ENCODE data around the gene ARL3.
A peak's percentile ranks its signal among the peaks of the same experiment; 100 is the strongest.

Gene ARL3

GRCh38 chr10:102646610-102647442 is 67.4 kb downstream of the ARL3 start:
- 61% methylated on average over 18 of the region's 18 CpGs for WGBS
- peak; percentile 69 for DNase-seq
- peak overlapping the region; percentile 98 for H3K9ac ChIP-seq (ENCODE audit: low read length)

GRCh38 chr10:102645741-102646609 is 68.2 kb downstream of the ARL3 start:
- 1% methylated on average over 19 of the region's 29 CpGs for WGBS
- peak overlapping the region; percentile 92 to 99 for H3K18ac ChIP-seq (ENCODE audit: low read depth in 1 of 2, low read length in 2 of 2)
- H3K79me1 ChIP-seq (replicated peaks; ENCODE audit: low read length, poor library complexity, severe bottlenecking): no peaks in the 10 kb centered on the region
- peak overlapping the region; percentile 47 to 67 for H3K23ac ChIP-seq (ENCODE audit: low read length in 2 of 2)
- H4K8ac ChIP-seq (ENCODE audit: low read length): peak overlapping the region; percentile 73
- peak overlapping the region; percentile 69 to 83 for H2BK12ac ChIP-seq (ENCODE audit: low read length in 2 of 2)
- H2BK5ac ChIP-seq (ENCODE audit: low read depth, low read length, poor library complexity, severe bottlenecking): peak overlapping the region; percentile 39
- peak overlapping the region; percentile 15 for H2AFZ ChIP-seq (ENCODE audit: low read depth, low read length)
- peak overlapping the region in 1 of 2 experiments; percentile 97 for H3K14ac ChIP-seq (ENCODE audit: low read length in 2 of 2)
- H2BK120ac ChIP-seq (ENCODE audit: low read depth, low read length): peak overlapping the region; percentile 71
- peak overlapping the region; percentile 94 for H3K27ac ChIP-seq (ENCODE audit: low read length, poor library complexity, severe bottlenecking)
- H3K4ac ChIP-seq (ENCODE audit: low read depth in 1 of 2, low read length in 2 of 2): peak overlapping the region; percentile 83 to 95
- H3K4me2 ChIP-seq (ENCODE audit: low read length, poor library complexity, severe bottlenecking): peak overlapping the region; percentile 78
- H3K4me3 ChIP-seq (ENCODE audit: insufficient read depth in 1 of 2, low read depth in 1 of 2, low read length in 2 of 2): peak overlapping the region; percentile 79 to 95
- peak; percentile 96 for DNase-seq
- H2AK5ac ChIP-seq (ENCODE audit: low read length, severe bottlenecking): peak overlapping the region; percentile 26
- H3K36me3 ChIP-seq (ENCODE audit: control insufficient read depth in 1 of 2, insufficient read depth in 2 of 2, low read depth in 1 of 2, low read length in 2 of 2): peaks cover 25 to 52% of the 10 kb centered on the region in 2 experiments
- H3K27me3 ChIP-seq (ENCODE audit: control insufficient read depth in 1 of 2, insufficient read depth in 1 of 2, low read length in 2 of 2): no peaks in the 10 kb centered on the region
- H4K91ac ChIP-seq (ENCODE audit: low read length): peak overlapping the region; percentile 93
- H3K4me1 ChIP-seq (ENCODE audit: control insufficient read depth, insufficient read depth, low read depth, low read length): peaks cover 45% of the 10 kb centered on the region
- H3K9me3 ChIP-seq (ENCODE audit: control insufficient read depth, low read length): no peaks in the 10 kb centered on the region
- peak overlapping the region; percentile 98 for H3K9ac ChIP-seq (ENCODE audit: low read length)
- peak overlapping the region; percentile 62 for H2BK15ac ChIP-seq (ENCODE audit: low read depth, poor library complexity, severe bottlenecking)

More at GRCh38 chr10:102646610-102647442, 67.4 kb downstream of the ARL3 start:
- H3K36me3 ChIP-seq (ENCODE audit: control insufficient read depth in 1 of 2, insufficient read depth in 2 of 2, low read depth in 1 of 2, low read length in 2 of 2): peaks cover 33 to 60% of the 10 kb centered on the region in 2 experiments
- no peak overlapping the region for H2BK120ac ChIP-seq (ENCODE audit: low read depth, low read length)
- H2AK5ac ChIP-seq (ENCODE audit: low read length, severe bottlenecking): no peak overlapping the region
- H3K4me3 ChIP-seq (ENCODE audit: insufficient read depth in 1 of 2, low read depth in 1 of 2, low read length in 2 of 2): peak overlapping the region; percentile 79 to 95
- no peak overlapping the region for H2AFZ ChIP-seq (ENCODE audit: low read depth, low read length)
- peaks cover 53% of the 10 kb centered on the region for H3K4me1 ChIP-seq (ENCODE audit: control insufficient read depth, insufficient read depth, low read depth, low read length)
- H3K4ac ChIP-seq (ENCODE audit: low read depth in 1 of 2, low read length in 2 of 2): peak overlapping the region in 1 of 2 experiments; percentile 54
- no peak overlapping the region for H4K8ac ChIP-seq (ENCODE audit: low read length)
- H2BK15ac ChIP-seq (ENCODE audit: low read depth, poor library complexity, severe bottlenecking): no peak overlapping the region
- peak overlapping the region in 1 of 2 experiments; percentile 6 for H3K23ac ChIP-seq (ENCODE audit: low read length in 2 of 2)
- H3K27ac ChIP-seq (ENCODE audit: low read length, poor library complexity, severe bottlenecking): peak overlapping the region; percentile 94
- peak overlapping the region; percentile 78 for H3K4me2 ChIP-seq (ENCODE audit: low read length, poor library complexity, severe bottlenecking)
- peak overlapping the region; percentile 21 for H4K91ac ChIP-seq (ENCODE audit: low read length)
- H3K79me1 ChIP-seq (replicated peaks; ENCODE audit: low read length, poor library complexity, severe bottlenecking): no peaks in the 10 kb centered on the region
- H3K27me3 ChIP-seq (ENCODE audit: control insufficient read depth in 1 of 2, insufficient read depth in 1 of 2, low read length in 2 of 2): no peaks in the 10 kb centered on the region
- no peaks in the 10 kb centered on the region for H3K9me3 ChIP-seq (ENCODE audit: control insufficient read depth, low read length)
- peak overlapping the region; percentile 24 to 59 for H3K18ac ChIP-seq (ENCODE audit: low read depth in 1 of 2, low read length in 2 of 2)
- peak overlapping the region in 1 of 2 experiments; percentile 59 for H2BK12ac ChIP-seq (ENCODE audit: low read length in 2 of 2)
- H2BK5ac ChIP-seq (ENCODE audit: low read depth, low read length, poor library complexity, severe bottlenecking): no peak overlapping the region
- H3K14ac ChIP-seq (ENCODE audit: low read length in 2 of 2): peak overlapping the region in 1 of 2 experiments; percentile 93

- peak overlapping the region in 1 of 2 experiments; percentile 97 for H2BK12ac ChIP-seq (ENCODE audit: low read length in 2 of 2)
- H4K91ac ChIP-seq (ENCODE audit: low read length): peak overlapping the region; percentile 93
- H3K9ac ChIP-seq (ENCODE audit: low read length): peak overlapping the region; percentile 98
- peak overlapping the region in 1 of 2 experiments; percentile 100 for H3K14ac ChIP-seq (ENCODE audit: low read length in 2 of 2)
- H3K4ac ChIP-seq (ENCODE audit: low read depth in 1 of 2, low read length in 2 of 2): peak overlapping the region; percentile 83 to 98
- H2AK5ac ChIP-seq (ENCODE audit: low read length, severe bottlenecking): no peak overlapping the region
- H3K79me1 ChIP-seq (replicated peaks; ENCODE audit: low read length, poor library complexity, severe bottlenecking): no peaks in the 10 kb centered on the region
- H3K23ac ChIP-seq (ENCODE audit: low read length in 2 of 2): no peak overlapping the region
- H3K4me2 ChIP-seq (ENCODE audit: low read length, poor library complexity, severe bottlenecking): peak overlapping the region; percentile 78
- peaks cover 22 to 47% of the 10 kb centered on the region in 2 experiments for H3K36me3 ChIP-seq (ENCODE audit: control insufficient read depth in 1 of 2, insufficient read depth in 2 of 2, low read depth in 1 of 2, low read length in 2 of 2)
- peak overlapping the region; percentile 6 for H2BK15ac ChIP-seq (ENCODE audit: low read depth, poor library complexity, severe bottlenecking)
- 0% methylated on average over 12 of the region's 12 CpGs for WGBS
- H3K4me1 ChIP-seq (ENCODE audit: control insufficient read depth, insufficient read depth, low read depth, low read length): peaks cover 38% of the 10 kb centered on the region
- peak overlapping the region; percentile 15 for H2AFZ ChIP-seq (ENCODE audit: low read depth, low read length)
- peak overlapping the region; percentile 71 for H2BK120ac ChIP-seq (ENCODE audit: low read depth, low read length)
- H2BK5ac ChIP-seq (ENCODE audit: low read depth, low read length, poor library complexity, severe bottlenecking): peak overlapping the region; percentile 39
- peak overlapping the region; percentile 79 to 95 for H3K4me3 ChIP-seq (ENCODE audit: insufficient read depth in 1 of 2, low read depth in 1 of 2, low read length in 2 of 2)
- peak overlapping the region; percentile 92 to 99 for H3K18ac ChIP-seq (ENCODE audit: low read depth in 1 of 2, low read length in 2 of 2)
- no peaks in the 10 kb centered on the region for H3K9me3 ChIP-seq (ENCODE audit: control insufficient read depth, low read length)
- peak overlapping the region; percentile 46 for H4K8ac ChIP-seq (ENCODE audit: low read length)
- peak; percentile 94 for DNase-seq
- H3K27me3 ChIP-seq (ENCODE audit: control insufficient read depth in 1 of 2, insufficient read depth in 1 of 2, low read length in 2 of 2): no peaks in the 10 kb centered on the region
- H3K27ac ChIP-seq (ENCODE audit: low read length, poor library complexity, severe bottlenecking): peak overlapping the region; percentile 94
These were observed 68.8 kb downstream of the ARL3 start for GRCh38 chr10:102645388-102645740.
